B cell (primary cell): ENCODE results near the gene KRTAP10-7. TPM values are rescaled to one million over a fixed set of nuclear protein-coding genes. Genes with fewer than 3 reads are reported as not detected.

ENCODE experiments used
- ATAC-seq: fragments of 200-7000 bp; cut with Tn5 transposase; one replicate; pipeline ENCODE4 v1.10.0; 2021; ENCODE audit warnings: low read depth, mild to moderate bottlenecking, moderate number of reproducible peaks, moderate library complexity
- CTCF ChIA-PET: fragments of 350-600 bp; sonication (Branson Sonifier 250); formaldehyde crosslinking; loops from one replicate; lab custom pipeline; 2021; ENCODE audit warnings: antibody characterized with exemption, inconsistent platforms; lab: Charles Lee
- POLR2A ChIA-PET: fragments of 350-600 bp; sonication (Branson Sonifier 250); formaldehyde crosslinking; loops from one replicate; lab custom pipeline; 2021; ENCODE audit warnings: antibody characterized with exemption; lab: Charles Lee
- DNase-seq: peaks from one replicate; pipeline ENCODE4 v3.0.0; 2013
- H2AFZ ChIP-seq: 2 replicates; pipeline ENCODE4 v1.6.1; 2012; ENCODE audit warnings: mild to moderate bottlenecking, low read depth, low read length; ENCODE audit not compliant: insufficient read depth, poor library complexity, severe bottlenecking
- H3K27ac ChIP-seq, 2 donors: 1 replicate in 1 of 2; 2 replicates in 1 of 2; pipeline ENCODE4 v1.5.1; 2012 to 2013; ENCODE audit warnings: low read length in 2 of 2, mild to moderate bottlenecking in 2 of 2, moderate library complexity in 1 of 2
- H3K27me3 ChIP-seq, 4 experiments: fragments of 200-600 bp in 1 of 4; sonication (generic) in 1 of 4; replicated peaks in 1 of 4; 1 replicate in 2 of 4; 2 replicates in 2 of 4; pipeline versions ENCODE4 v1.6.1 to v1.7.0; 2013 to 2016; ENCODE audit warnings: low read length in 3 of 4, mild to moderate bottlenecking in 2 of 4, mixed read lengths in 1 of 4, moderate library complexity in 1 of 4; ENCODE audit not compliant: insufficient read depth in 4 of 4, control insufficient read depth in 3 of 4; ENCODE audit errors: control extremely low read depth in 1 of 4
- H3K36me3 ChIP-seq, 2 experiments: replicated peaks in 1 of 2; 1 replicate in 1 of 2; 2 replicates in 1 of 2; pipeline versions ENCODE4 v1.6.1 to v1.7.1; 2013; ENCODE audit warnings: low read length in 1 of 2; ENCODE audit not compliant: insufficient read depth in 2 of 2, control insufficient read depth in 1 of 2; ENCODE audit errors: control extremely low read depth in 1 of 2, extremely low read depth in 1 of 2
- H3K4me1 ChIP-seq, 2 donors: fragments of 200-600 bp in 1 of 2; sonication (generic) in 1 of 2; 1 replicate in 1 of 2; 2 replicates in 1 of 2; pipeline versions ENCODE4 v1.5.1 to v1.6.1; 2013 to 2017; ENCODE audit warnings: low read length in 2 of 2; ENCODE audit not compliant: control insufficient read depth in 2 of 2, insufficient read depth in 2 of 2
- H3K4me2 ChIP-seq: replicated peaks from 2 replicates; pipeline ENCODE3; 2012; ENCODE audit warnings: mild to moderate bottlenecking, low read depth, low read length; ENCODE audit not compliant: poor library complexity, severe bottlenecking
- H3K4me3 ChIP-seq, 5 experiments: fragments of 200-600 bp in 1 of 5; sonication (generic) in 1 of 5; 1 replicate in 3 of 5; 2 replicates in 2 of 5; pipeline versions ENCODE4 v1.5.1 to v1.7.0; 2011 to 2016; ENCODE audit warnings: low read length in 4 of 5, mild to moderate bottlenecking in 4 of 5, low read depth in 2 of 5, control low read depth in 1 of 5, moderate library complexity in 1 of 5; ENCODE audit not compliant: insufficient read depth in 1 of 5; ENCODE audit errors: control extremely low read depth in 1 of 5, extremely low read depth in 1 of 5
- H3K79me2 ChIP-seq: fragments of 200-600 bp; sonication (generic); one replicate; pipeline ENCODE4 v1.6.0; 2016; ENCODE audit warnings: low read length; ENCODE audit not compliant: control insufficient read depth, insufficient read depth
- H3K9ac ChIP-seq: fragments of 200-600 bp; sonication (generic); 2 replicates; pipeline ENCODE4 v1.6.1; 2017; ENCODE audit warnings: mild to moderate bottlenecking, low read length, moderate library complexity
- H3K9me3 ChIP-seq, 3 donors: one replicate each; pipeline versions ENCODE4 v1.6.1 to v1.7.1; 2013; ENCODE audit warnings: low read length in 2 of 3; ENCODE audit not compliant: control insufficient read depth in 2 of 3, insufficient read depth in 1 of 3; ENCODE audit errors: control extremely low read depth in 1 of 3
- H4K20me1 ChIP-seq: 2 replicates; pipeline ENCODE4 v1.6.0; 2012; ENCODE audit warnings: mild to moderate bottlenecking, low read length; ENCODE audit not compliant: insufficient read depth, control insufficient read depth, poor library complexity, severe bottlenecking
- H3K27ac Mint-ChIP-seq: one replicate; pipeline ENCODE4 v1.8.0; 2021; ENCODE audit warnings: mixed read lengths
- H3K27me3 Mint-ChIP-seq: one replicate; pipeline ENCODE4 v1.8.0; 2021; ENCODE audit warnings: mixed read lengths
- H3K4me1 Mint-ChIP-seq: one replicate; pipeline ENCODE4 v1.8.0; 2021; ENCODE audit warnings: mixed read lengths
- H3K4me3 Mint-ChIP-seq: one replicate; pipeline ENCODE4 v1.8.0; 2021; ENCODE audit warnings: mixed read lengths
- H3K9me3 Mint-ChIP-seq: one replicate; pipeline ENCODE4 v1.8.0; 2022; ENCODE audit warnings: mixed read lengths; ENCODE audit not compliant: insufficient read depth
- EZH2 ChIP-seq: IDR thresholded peaks from 2 replicates; pipeline ENCODE4 v1.6.1; 2012; ENCODE audit warnings: borderline replicate concordance, low read depth, mild to moderate bottlenecking, moderate library complexity, low read length; ENCODE audit not compliant: insufficient read depth, poor library complexity, severe bottlenecking
- WGBS: methylation state at CpG from one replicate; pipeline ENCODE4 v1.1.5; 2013; ENCODE audit warnings: missing lambda C conversion rate; ENCODE audit not compliant: insufficient coverage; 5-methylcytosine and 5-hydroxymethylcytosine counted together
- intact Hi-C: fragments of 100-400 bp; cut with micrococcal nuclease; formaldehyde crosslinking; loops from one replicate; pipeline ENCODE4 v1.10.0; 2022
- polyA plus RNA-seq: library from polyadenylated mRNA; depleted of rRNA; stranded (reverse); fragments of >200 nt; gene quantifications from 2 replicates; pipeline ENCODE4 v1.2.3, GENCODE V29; 2012
- total RNA-seq, 2 donors: library from RNA; stranded (reverse); fragments of 120-200 nt in 1 of 2; gene quantifications; 1 replicate in 1 of 2; 2 replicates in 1 of 2; pipeline versions ENCODE4 v1.2.3 to v1.2.4, GENCODE V29; 2013 to 2022
- TF ChIP-seq, protein P1 (sequence below): fragments of 200-600 bp; IDR thresholded peaks from one replicate; pipeline ENCODE4 v1.8.0; 2022; ENCODE audit warnings: antibody characterized with exemption, mild to moderate bottlenecking

KRTAP10-7 gene
- total and polyA plus RNA-seq, 2 donors (not counting 1 experiment from before 2014, with no cell fraction given) = not detected

DNA sequence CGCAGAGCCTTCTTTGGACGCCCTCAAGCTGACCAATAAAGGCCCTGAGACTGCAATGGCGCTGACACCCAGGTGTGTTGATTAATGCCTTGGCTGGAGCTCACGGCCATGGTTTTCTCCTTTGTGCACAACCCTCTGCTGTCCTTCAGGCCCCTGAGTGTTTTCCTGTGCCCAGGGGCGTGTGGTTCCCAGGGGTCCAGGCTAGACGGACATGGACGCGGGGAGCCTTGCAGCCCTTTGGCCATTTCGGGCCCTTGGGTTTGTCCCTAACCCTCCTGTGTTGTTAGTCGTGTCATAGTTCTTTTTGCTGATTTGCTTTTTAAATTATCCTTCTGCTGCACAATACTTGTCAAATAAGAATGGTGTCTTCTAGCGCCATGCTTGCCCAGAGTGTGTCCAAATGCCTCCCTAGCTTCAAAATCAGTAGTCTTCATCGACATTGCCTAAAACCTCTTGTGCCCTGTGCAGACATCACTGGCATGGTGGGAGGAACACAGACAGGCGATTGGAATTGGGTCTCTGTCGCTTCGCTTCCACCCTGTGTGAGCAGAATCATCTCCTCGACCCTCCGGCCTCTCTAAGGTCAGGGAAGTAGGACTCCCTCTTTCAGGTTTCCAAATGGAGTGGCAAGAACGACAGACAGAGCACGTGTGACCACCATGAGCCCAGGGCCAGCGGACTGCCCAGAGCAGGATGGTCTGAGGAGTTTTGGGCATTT, 24.9 kb upstream of the KRTAP10-7 start:
- intact Hi-C loops = no loop called here
- H3K9me3 Mint-ChIP-seq = peaks cover 5% of the 10 kb centered on the region
- Histone ChIP-seq H3K4me1 (no peaks in the 10 kb centered on the region), H3K4me3 (no peak overlapping the region), H2AFZ (no peak overlapping the region), H3K4me2 (no peak overlapping the region), H3K9me3 (peaks cover 0 to 52% (median 11%) of the 10 kb centered on the region in 3 donors), H3K27me3 (peaks cover 0 to 4% (median 0%) of the 10 kb centered on the region in 4 experiments), H3K79me2 (no peaks in the 10 kb centered on the region), H3K27ac (no peak overlapping the region), H3K36me3 (no peaks in the 10 kb centered on the region), H4K20me1 (no peaks in the 10 kb centered on the region), H3K9ac (no peak overlapping the region)
- CTCF ChIA-PET = no interaction called here
- DNase-seq = no peak
- H3K4me1 Mint-ChIP-seq = no peaks in the 10 kb centered on the region
- H3K27ac Mint-ChIP-seq = no peak overlapping the region
- peaks cover 30% of the 10 kb centered on the region for H3K27me3 Mint-ChIP-seq
- POLR2A ChIA-PET = no interaction called here
- no peak overlapping the region for H3K4me3 Mint-ChIP-seq
- ATAC-seq = no peak
- TF ChIP-seq EZH2 = no peak
- TF ChIP-seq, protein P1, sequence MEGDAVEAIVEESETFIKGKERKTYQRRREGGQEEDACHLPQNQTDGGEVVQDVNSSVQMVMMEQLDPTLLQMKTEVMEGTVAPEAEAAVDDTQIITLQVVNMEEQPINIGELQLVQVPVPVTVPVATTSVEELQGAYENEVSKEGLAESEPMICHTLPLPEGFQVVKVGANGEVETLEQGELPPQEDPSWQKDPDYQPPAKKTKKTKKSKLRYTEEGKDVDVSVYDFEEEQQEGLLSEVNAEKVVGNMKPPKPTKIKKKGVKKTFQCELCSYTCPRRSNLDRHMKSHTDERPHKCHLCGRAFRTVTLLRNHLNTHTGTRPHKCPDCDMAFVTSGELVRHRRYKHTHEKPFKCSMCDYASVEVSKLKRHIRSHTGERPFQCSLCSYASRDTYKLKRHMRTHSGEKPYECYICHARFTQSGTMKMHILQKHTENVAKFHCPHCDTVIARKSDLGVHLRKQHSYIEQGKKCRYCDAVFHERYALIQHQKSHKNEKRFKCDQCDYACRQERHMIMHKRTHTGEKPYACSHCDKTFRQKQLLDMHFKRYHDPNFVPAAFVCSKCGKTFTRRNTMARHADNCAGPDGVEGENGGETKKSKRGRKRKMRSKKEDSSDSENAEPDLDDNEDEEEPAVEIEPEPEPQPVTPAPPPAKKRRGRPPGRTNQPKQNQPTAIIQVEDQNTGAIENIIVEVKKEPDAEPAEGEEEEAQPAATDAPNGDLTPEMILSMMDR = no peak
- WGBS = 95% methylated on average over 13 of the region's 20 CpGs

DNA sequence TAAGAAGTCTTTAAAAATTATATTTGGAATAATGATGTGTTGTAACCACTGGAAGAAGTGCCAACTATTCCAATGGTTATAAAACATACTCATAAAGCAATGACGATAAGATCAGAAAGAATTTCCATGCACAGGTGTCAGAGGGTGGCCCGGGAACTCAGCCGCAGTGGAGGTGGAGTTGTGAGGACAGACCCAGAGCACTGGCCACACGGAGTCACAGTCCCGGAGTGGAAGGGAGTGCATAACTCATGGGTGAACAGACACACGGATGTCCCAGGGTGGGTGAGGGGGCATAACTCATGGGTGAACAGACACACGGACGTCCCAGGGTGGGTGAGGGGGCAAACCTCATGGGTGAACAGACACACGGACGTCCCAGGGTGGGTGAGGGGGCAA, 24.4 kb upstream of the KRTAP10-7 start:
- peaks cover 30% of the 10 kb centered on the region for H3K27me3 Mint-ChIP-seq
- TF ChIP-seq, protein P1 = no peak
- TF ChIP-seq EZH2 = no peak

More for the DNA sequence above, 24.4 kb upstream of the KRTAP10-7 start:
- Histone ChIP-seq H3K4me2 (no peak overlapping the region), H3K9me3 (peaks cover 0 to 53% (median 16%) of the 10 kb centered on the region in 3 donors), H3K4me1 (no peaks in the 10 kb centered on the region), H3K79me2 (no peaks in the 10 kb centered on the region), H3K27ac (no peak overlapping the region), H2AFZ (no peak overlapping the region), H3K27me3 (peaks cover 0 to 4% (median 0%) of the 10 kb centered on the region in 4 experiments), H3K4me3 (no peak overlapping the region), H3K36me3 (no peaks in the 10 kb centered on the region), H4K20me1 (no peaks in the 10 kb centered on the region), H3K9ac (no peak overlapping the region)
- Mint-ChIP-seq H3K4me3 (no peak overlapping the region), H3K9me3 (peaks cover 6% of the 10 kb centered on the region), H3K27ac (no peak overlapping the region), H3K4me1 (no peaks in the 10 kb centered on the region)
- WGBS = 85% methylated on average over 5 of the region's 10 CpGs
- CTCF ChIA-PET = no interaction called here
- POLR2A ChIA-PET = no interaction called here
- intact Hi-C loops = no loop called here
- ATAC-seq (no peak), DNase-seq (no peak)
